Fibroblast of lung (primary cell): ENCODE results near the gene LYRM2. TPM values are rescaled to one million over a fixed set of nuclear protein-coding genes. Genes with fewer than 3 reads are reported as not detected.

Source experiments
- DNase-seq, 2 donors: peaks; one replicate each; pipeline versions ENCODE4 v3.0.0 to v3.0.0-alpha.2; 2010; ENCODE audit warnings: low read depth in 2 of 2
- H2AFZ ChIP-seq: 2 replicates; pipeline ENCODE4 v1.5.1; 2012; ENCODE audit warnings: low read length, control low read depth, inconsistent platforms
- H3K27ac ChIP-seq: 2 replicates; pipeline ENCODE4 v1.5.1; 2011; ENCODE audit warnings: low read length, control low read depth; ENCODE audit not compliant: insufficient read depth
- H3K27me3 ChIP-seq: 2 replicates; pipeline ENCODE4 v1.5.1; 2011; ENCODE audit warnings: mild to moderate bottlenecking, low read length; ENCODE audit not compliant: control insufficient read depth, insufficient read depth
- H3K36me3 ChIP-seq: 2 replicates; pipeline ENCODE4 v1.5.1; 2011; ENCODE audit warnings: low read length; ENCODE audit not compliant: control insufficient read depth, insufficient read depth
- H3K4me1 ChIP-seq: 2 replicates; pipeline ENCODE4 v1.5.1; 2011; ENCODE audit warnings: low read length; ENCODE audit not compliant: control insufficient read depth, insufficient read depth; ENCODE audit errors: extremely low read depth
- H3K4me2 ChIP-seq: 2 replicates; pipeline ENCODE4 v1.5.1; 2011; ENCODE audit warnings: low read length, control low read depth; ENCODE audit not compliant: insufficient read depth; ENCODE audit errors: extremely low read depth
- H3K4me3 ChIP-seq, 4 experiments: fragments of 200-600 bp in 1 of 4; sonication (generic) in 1 of 4; replicated peaks in 1 of 4; 2 replicates each; pipeline ENCODE4 v1.5.1; 2011 to 2016; ENCODE audit warnings: low read length in 4 of 4, low read depth in 3 of 4, mild to moderate bottlenecking in 3 of 4, control low read depth in 2 of 4, inconsistent platforms in 1 of 4, mixed read lengths in 1 of 4; ENCODE audit not compliant: insufficient read depth in 1 of 4; ENCODE audit errors: control extremely low read depth in 1 of 4
- H3K79me2 ChIP-seq: 2 replicates; pipeline ENCODE4 v1.5.1; 2012; ENCODE audit warnings: mild to moderate bottlenecking, low read length, inconsistent platforms; ENCODE audit not compliant: control insufficient read depth, insufficient read depth
- H3K9ac ChIP-seq: 2 replicates; pipeline ENCODE4 v1.5.1; 2011; ENCODE audit warnings: mild to moderate bottlenecking, low read length, control low read depth; ENCODE audit not compliant: insufficient read depth
- H3K9me3 ChIP-seq: 2 replicates; pipeline ENCODE4 v1.5.1; 2012; ENCODE audit warnings: low read depth, low read length; ENCODE audit not compliant: control insufficient read depth, insufficient read depth
- H4K20me1 ChIP-seq: 2 replicates; pipeline ENCODE4 v1.5.1; 2011; ENCODE audit warnings: low read length; ENCODE audit not compliant: control insufficient read depth, insufficient read depth; ENCODE audit errors: extremely low read depth
- EZH2 ChIP-seq: IDR thresholded peaks from 2 replicates; pipeline ENCODE4 v1.5.1; 2012; ENCODE audit warnings: low read length, control low read depth, mild to moderate bottlenecking; ENCODE audit errors: missing control alignments
- polyA plus RNA-seq, 2 donors: library from polyadenylated mRNA; depleted of rRNA in 1 of 2; stranded (reverse) in 1 of 2; unstranded in 1 of 2; fragments of >200 nt; gene quantifications; 2 replicates each; pipeline ENCODE4 v1.2.1, GENCODE V29; 2011 to 2012; ENCODE audit warnings: missing spikeins in 1 of 2
- total RNA-seq: library from RNA; depleted of rRNA; stranded (reverse); fragments of >200 nt; gene quantifications from 2 replicates; pipeline ENCODE4 v1.2.1, GENCODE V29; 2014
- TF ChIP-seq, protein P1 (sequence below), 2 donors: IDR thresholded peaks in 1 of 2; conservative IDR thresholded peaks in 1 of 2; 1 replicate in 1 of 2; 2 replicates in 1 of 2; pipeline ENCODE4 v1.5.1; 2011 to 2012; ENCODE audit warnings: low read length in 2 of 2, control low read depth in 1 of 2, inconsistent platforms in 1 of 2, low read depth in 1 of 2, mild to moderate bottlenecking in 1 of 2

Gene LYRM2
- total and polyA plus RNA-seq, 2 donors (not counting 1 experiment from before 2014, with no cell fraction given) = 27.4 to 66.1 TPM

DNA sequence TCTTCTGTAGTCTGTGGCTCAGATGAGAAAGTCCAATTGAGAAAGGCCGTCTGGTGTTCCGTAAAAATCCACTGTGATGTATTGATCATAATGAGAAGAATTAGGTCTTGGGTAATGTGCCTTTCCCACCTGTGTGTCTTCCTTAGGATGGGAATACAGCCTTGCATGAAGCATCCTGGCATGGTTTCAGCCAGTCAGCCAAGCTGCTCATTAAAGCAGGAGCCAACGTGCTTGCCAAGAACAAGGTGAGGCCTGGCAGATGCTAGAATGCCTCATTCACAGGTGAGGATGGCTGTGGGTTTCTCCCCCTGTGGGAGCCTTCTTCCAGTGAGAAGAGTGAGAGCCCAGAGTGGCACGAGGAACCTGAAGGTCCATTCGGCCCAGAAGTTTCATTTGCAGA lies 32.7 kb downstream of the LYRM2 start:
- no peaks in the 10 kb centered on the region for H3K36me3 ChIP-seq
- H3K79me2 ChIP-seq = no peaks in the 10 kb centered on the region
- no peaks in the 10 kb centered on the region for H4K20me1 ChIP-seq
- H3K4me3 ChIP-seq = no peak overlapping the region
- no peak for TF ChIP-seq EZH2
- TF ChIP-seq, protein P1, sequence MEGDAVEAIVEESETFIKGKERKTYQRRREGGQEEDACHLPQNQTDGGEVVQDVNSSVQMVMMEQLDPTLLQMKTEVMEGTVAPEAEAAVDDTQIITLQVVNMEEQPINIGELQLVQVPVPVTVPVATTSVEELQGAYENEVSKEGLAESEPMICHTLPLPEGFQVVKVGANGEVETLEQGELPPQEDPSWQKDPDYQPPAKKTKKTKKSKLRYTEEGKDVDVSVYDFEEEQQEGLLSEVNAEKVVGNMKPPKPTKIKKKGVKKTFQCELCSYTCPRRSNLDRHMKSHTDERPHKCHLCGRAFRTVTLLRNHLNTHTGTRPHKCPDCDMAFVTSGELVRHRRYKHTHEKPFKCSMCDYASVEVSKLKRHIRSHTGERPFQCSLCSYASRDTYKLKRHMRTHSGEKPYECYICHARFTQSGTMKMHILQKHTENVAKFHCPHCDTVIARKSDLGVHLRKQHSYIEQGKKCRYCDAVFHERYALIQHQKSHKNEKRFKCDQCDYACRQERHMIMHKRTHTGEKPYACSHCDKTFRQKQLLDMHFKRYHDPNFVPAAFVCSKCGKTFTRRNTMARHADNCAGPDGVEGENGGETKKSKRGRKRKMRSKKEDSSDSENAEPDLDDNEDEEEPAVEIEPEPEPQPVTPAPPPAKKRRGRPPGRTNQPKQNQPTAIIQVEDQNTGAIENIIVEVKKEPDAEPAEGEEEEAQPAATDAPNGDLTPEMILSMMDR (conservative IDR thresholded peaks at IDR 0.05 in 1 of 2, IDR thresholded peaks at IDR 0.05 in 1 of 2; ENCODE audit: low read depth in 1 of 2, low read length in 2 of 2) = no peak
- H3K9ac ChIP-seq = no peak overlapping the region
- no peaks in the 10 kb centered on the region for H3K27me3 ChIP-seq
- H3K9me3 ChIP-seq = no peaks in the 10 kb centered on the region
- H2AFZ ChIP-seq = no peak overlapping the region
- H3K4me1 ChIP-seq = no peaks in the 10 kb centered on the region
- DNase-seq = no peak
- H3K27ac ChIP-seq = no peak overlapping the region
- no peak overlapping the region for H3K4me2 ChIP-seq

DNA sequence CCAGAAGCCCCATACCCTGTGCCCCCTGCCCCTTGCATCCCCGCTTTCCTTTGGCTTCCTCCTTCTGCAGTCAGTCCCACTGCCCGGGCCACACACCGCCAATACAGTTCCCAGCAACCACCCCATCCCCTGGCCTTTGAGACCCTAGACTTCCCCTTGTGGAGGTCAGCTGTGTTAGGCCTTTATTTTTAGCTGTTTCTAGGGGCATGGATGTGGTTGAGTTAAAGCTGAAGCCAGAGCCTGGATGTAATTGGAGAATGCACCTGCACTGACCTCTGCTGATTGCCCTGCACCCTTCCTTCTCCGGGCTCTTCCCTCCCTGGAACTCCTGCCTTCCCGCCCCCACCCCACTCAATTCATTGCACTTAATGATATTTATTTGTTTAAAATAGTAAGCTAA lies 33.9 kb downstream of the LYRM2 start:
- H3K79me2 ChIP-seq = no peaks in the 10 kb centered on the region
- H3K9me3 ChIP-seq = no peaks in the 10 kb centered on the region
- TF ChIP-seq EZH2 = no peak
- TF ChIP-seq, protein P1 (conservative IDR thresholded peaks at IDR 0.05 in 1 of 2, IDR thresholded peaks at IDR 0.05 in 1 of 2; ENCODE audit: low read depth in 1 of 2, low read length in 2 of 2) = no peak
- H2AFZ ChIP-seq = no peak overlapping the region
- H3K4me3 ChIP-seq = no peak overlapping the region
- no peaks in the 10 kb centered on the region for H3K4me1 ChIP-seq
- no peaks in the 10 kb centered on the region for H3K36me3 ChIP-seq
- no peak for DNase-seq
- H4K20me1 ChIP-seq = no peaks in the 10 kb centered on the region
- H3K4me2 ChIP-seq = no peak overlapping the region
- H3K27me3 ChIP-seq = no peaks in the 10 kb centered on the region
- H3K9ac ChIP-seq = no peak overlapping the region
- H3K27ac ChIP-seq = no peak overlapping the region

DNA sequence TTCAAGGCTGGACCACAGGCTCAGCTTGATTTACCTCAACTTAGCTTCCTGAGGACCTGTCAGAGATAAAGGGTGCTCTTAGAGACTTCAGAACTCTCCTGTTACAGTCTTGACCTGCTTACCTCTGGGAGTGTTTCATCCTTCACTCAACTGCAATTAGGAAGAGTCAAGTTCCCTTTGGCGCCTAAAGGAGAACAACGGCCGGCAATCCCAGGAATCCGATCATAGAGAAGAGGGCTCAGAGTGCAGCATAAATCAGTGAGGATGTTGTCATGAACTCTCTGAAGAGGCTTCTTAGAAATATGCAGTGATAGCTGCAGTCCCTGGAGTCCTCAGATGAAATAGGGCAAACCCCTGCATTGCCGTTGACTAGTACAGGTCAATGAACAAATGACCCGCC lies 36.4 kb downstream of the LYRM2 start:
- Histone ChIP-seq H3K4me3 (no peak overlapping the region), H3K4me2 (no peak overlapping the region), H3K9ac (no peak overlapping the region), H3K36me3 (no peaks in the 10 kb centered on the region), H3K27me3 (no peaks in the 10 kb centered on the region), H3K27ac (no peak overlapping the region), H3K9me3 (no peaks in the 10 kb centered on the region), H4K20me1 (no peaks in the 10 kb centered on the region), H2AFZ (no peak overlapping the region), H3K79me2 (no peaks in the 10 kb centered on the region), H3K4me1 (no peaks in the 10 kb centered on the region)
- TF ChIP-seq, protein P1 (conservative IDR thresholded peaks at IDR 0.05 in 1 of 2, IDR thresholded peaks at IDR 0.05 in 1 of 2; ENCODE audit: low read depth in 1 of 2, low read length in 2 of 2) = no peak
- DNase-seq = no peak
